Cardiac fibroblast (primary cell): ENCODE results near the gene HSPA4.
A peak's percentile ranks its signal among the peaks of the same experiment; 100 is the strongest.
"Not testable (repeated sequence)": the region's sequence is repeated elsewhere in the genome, so short reads cannot be mapped to it uniquely, and the experiment has no call there.

Experiments used
- DNase-seq, 2 donors: peaks; one replicate each; pipeline versions ENCODE4 v3.0.0 to v3.0.0-alpha.2; 2010; ENCODE audit warnings: low read depth in 2 of 2
- H3K4me3 ChIP-seq, 2 donors: replicated peaks in 1 of 2; 1 replicate in 1 of 2; 2 replicates in 1 of 2; pipeline ENCODE4 v1.5.1; 2011; ENCODE audit warnings: low read depth in 2 of 2, low read length in 2 of 2, mild to moderate bottlenecking in 2 of 2, moderate library complexity in 1 of 2
- TF ChIP-seq, protein P1 (sequence below): IDR thresholded peaks from one replicate; pipeline ENCODE4 v1.5.1; 2011; ENCODE audit warnings: low read depth, mild to moderate bottlenecking, low read length, inconsistent platforms

HSPA4 gene

DNA sequence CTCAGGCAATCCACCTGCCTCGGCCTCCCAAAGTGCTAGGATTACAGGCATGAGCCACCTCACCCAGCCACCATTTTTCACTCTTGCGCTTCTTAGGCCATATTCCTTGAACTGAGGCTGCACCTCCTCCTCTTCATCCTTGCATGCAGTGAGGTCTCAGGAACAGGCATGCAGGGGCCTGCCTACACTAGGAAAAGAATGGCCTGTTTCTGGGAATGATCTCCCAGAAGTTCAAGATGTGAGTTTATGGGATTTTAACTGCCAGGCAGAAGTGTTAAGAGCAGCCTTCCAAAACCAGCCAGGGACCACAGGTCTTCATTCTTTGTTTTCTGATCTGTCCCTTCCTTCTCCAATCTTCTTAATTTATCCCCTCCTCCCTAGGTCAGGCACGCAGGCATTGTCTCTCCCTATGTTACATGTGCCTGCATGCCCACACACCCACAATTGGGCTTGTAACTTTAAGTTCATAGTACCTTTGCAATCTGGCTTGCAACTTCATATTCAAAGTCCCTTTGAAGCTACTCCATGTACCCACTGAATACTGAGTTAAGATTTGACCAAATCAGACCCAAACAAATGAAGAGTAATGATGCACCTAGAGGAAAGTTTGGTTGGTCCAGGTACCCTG, 10.5 kb upstream of the HSPA4 start:
- H3K4me3 ChIP-seq = no peak overlapping the region
- TF ChIP-seq, protein P1, sequence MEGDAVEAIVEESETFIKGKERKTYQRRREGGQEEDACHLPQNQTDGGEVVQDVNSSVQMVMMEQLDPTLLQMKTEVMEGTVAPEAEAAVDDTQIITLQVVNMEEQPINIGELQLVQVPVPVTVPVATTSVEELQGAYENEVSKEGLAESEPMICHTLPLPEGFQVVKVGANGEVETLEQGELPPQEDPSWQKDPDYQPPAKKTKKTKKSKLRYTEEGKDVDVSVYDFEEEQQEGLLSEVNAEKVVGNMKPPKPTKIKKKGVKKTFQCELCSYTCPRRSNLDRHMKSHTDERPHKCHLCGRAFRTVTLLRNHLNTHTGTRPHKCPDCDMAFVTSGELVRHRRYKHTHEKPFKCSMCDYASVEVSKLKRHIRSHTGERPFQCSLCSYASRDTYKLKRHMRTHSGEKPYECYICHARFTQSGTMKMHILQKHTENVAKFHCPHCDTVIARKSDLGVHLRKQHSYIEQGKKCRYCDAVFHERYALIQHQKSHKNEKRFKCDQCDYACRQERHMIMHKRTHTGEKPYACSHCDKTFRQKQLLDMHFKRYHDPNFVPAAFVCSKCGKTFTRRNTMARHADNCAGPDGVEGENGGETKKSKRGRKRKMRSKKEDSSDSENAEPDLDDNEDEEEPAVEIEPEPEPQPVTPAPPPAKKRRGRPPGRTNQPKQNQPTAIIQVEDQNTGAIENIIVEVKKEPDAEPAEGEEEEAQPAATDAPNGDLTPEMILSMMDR = no peak
- no peak for DNase-seq

DNA sequence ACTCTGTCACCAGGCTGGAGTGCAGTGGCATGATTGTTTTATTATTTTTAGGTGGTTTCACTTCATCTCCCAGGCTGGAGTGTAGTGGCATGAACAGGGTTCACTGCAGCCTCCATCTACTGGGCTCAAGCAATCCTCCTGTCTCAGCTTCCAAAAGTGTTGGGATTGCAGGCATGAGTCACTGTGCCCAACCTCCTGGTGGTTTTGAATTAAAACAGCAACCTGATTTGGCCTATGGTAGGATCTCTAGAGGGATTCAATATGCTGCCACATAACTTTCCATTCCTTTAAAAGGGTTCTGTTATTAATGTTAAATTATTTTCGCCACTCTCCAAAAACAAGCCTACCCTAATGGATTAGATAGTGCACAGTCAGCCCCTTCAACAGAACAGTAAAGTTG, 9.9 kb upstream of the HSPA4 start:
- TF ChIP-seq, protein P1 = peak; percentile 5
- no peak overlapping the region for H3K4me3 ChIP-seq
- peak; percentile 34 to 44 for DNase-seq

DNA sequence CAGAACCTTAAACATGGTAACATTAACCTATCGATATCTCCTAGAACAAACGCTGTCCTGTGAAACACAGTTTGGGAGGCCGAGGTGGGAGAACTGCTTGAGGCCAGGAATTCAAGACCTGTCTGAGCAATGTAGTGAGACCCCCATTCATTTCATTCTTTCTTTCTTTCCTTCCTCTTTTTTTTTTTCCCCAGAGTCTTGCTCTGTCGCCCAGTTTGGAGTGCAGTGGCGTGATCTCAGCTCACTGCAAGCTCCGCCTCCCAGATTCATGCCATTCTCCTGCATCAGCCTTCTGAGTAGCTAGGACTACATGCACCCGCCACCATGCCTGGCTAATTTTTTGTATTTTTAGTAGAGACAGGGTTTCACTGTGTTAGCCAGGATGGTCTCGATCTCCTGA, 5.3 kb upstream of the HSPA4 start:
- peak in 1 of 2 donors; percentile 51 for DNase-seq
- H3K4me3 ChIP-seq = not testable (repeated sequence)

DNA sequence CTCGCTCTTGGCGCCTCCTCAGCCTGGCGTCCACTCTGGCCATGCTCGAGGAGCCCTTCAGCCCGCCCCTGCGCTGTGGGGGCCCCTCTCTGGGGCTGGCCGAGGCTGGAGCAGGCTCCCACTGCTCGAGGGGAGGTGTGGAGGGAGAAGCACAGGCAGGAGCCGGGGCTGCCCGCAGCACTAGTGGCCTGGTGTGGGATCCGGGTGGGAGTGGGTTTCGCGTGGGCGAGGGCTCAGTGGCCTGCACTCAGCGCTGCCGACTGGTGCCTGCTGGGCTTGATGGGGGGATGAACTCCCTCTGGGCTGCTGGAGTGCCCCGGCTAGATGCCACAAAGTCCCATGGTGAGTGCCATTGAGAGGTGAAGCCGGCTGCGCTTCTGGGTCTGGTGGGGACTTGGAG, 4.4 kb upstream of the HSPA4 start:
- no peak overlapping the region for H3K4me3 ChIP-seq
- TF ChIP-seq, protein P1 = no peak
- DNase-seq = no peak

DNA sequence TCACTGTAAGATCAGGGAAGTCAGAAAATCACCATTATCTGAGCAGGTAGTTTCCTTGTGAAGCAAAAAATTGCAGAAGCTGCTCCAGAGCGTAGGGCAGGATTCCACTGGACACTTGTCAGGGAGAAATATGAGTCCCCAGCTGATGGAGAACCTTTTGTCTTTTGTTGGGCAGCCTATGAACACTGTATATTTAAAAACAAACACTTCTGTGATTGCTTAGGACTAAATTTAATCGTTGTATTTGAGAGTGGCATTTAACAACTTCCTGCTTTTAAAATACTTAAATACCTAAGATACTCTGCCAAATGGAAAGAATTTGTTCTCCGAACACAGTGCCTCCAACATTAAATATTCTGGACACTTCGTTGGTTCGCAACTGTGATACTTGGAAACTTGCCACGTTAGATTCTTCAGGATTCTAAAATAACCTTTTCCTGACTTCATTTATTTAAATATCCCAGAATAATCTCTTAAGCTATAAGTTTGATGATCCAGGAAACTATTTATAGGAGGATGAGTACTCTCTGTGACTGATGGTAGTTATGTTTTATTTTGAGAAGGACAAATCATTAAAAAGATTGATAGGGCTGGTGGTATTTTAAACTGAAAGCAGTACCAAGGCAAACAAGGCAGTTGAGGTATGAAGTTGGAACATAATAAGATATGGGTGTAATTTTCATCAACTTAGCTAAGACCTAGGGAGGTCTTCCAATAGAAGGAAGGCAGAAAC, 2.7 kb upstream of the HSPA4 start:
- TF ChIP-seq, protein P1 = no peak
- H3K4me3 ChIP-seq = no peak overlapping the region
- peak; percentile 45 to 50 for DNase-seq

DNA sequence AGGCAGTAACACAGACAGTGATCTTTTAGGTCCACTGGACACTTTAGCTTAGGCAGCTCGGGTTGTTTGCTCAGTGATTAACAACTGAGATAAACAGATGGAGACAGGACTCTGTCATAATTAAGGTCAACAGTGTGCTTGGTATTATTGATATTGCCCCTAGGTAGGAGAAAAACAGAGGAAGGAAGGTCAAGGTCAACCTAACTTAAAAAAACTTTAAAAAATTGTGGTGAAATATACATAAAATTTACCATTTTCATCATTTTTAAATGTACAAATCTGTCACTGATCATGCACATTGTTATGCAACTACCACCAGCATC, 2.1 kb upstream of the HSPA4 start:
- TF ChIP-seq, protein P1 = no peak
- no peak overlapping the region for H3K4me3 ChIP-seq
- DNase-seq = no peak

DNA sequence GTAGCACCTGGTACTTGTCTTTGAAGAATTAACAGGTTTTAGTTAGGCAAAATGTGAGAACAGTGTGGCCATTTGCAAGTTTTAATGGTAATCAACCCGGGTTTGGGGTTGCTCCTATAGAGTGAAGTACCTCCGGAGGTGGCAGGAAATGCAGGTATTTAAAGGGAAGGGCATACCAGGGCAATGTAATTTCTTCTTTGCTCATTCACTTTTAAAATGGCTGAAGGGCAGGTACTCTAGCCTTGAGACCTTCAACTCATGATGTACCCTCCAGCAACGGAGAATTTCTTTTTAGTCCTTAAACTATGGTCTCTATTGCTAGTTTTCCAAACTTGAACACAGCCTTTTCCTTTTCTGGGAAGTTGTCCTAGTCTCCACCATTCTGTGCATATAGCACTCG, 1.3 kb upstream of the HSPA4 start:
- DNase-seq = no peak
- TF ChIP-seq, protein P1 = no peak
- peak overlapping the region; percentile 98 to 99 for H3K4me3 ChIP-seq
